Suprapubic skin (tissue), 4 donors: Measurements from ENCODE around the gene RAB11B. TPM values are rescaled to one million over a fixed set of nuclear protein-coding genes. Genes with fewer than 3 reads are reported as not detected.

Source experiments
- DNase-seq, 2 donors: peaks; one replicate each; pipeline ENCODE4 v3.0.0-alpha.2; 2019; ENCODE audit warnings: low spot score in 2 of 2
- H3K27ac ChIP-seq: fragments of 200-600 bp; sonication (generic); one replicate; pipeline ENCODE4 v1.5.1; 2019
- H3K27me3 ChIP-seq: fragments of 200-600 bp; sonication (generic); one replicate; pipeline ENCODE4 v1.5.1; 2019
- H3K36me3 ChIP-seq: fragments of 200-600 bp; sonication (generic); one replicate; pipeline ENCODE4 v1.5.1; 2019
- H3K4me1 ChIP-seq: fragments of 200-600 bp; sonication (generic); one replicate; pipeline ENCODE4 v1.5.1; 2019
- H3K4me3 ChIP-seq: fragments of 200-600 bp; sonication (generic); one replicate; pipeline ENCODE4 v1.5.1; 2019; ENCODE audit warnings: mild to moderate bottlenecking
- H3K9me3 ChIP-seq: fragments of 200-600 bp; sonication (generic); one replicate; pipeline ENCODE4 v1.5.1; 2019
- CTCF ChIP-seq, 2 donors: fragments of 200-600 bp in 1 of 2; fragments of 450-650 bp in 1 of 2; sonication (generic) in 1 of 2; IDR thresholded peaks; one replicate each; pipeline ENCODE4 v1.5.1; 2016 to 2019; ENCODE audit warnings: antibody characterized with exemption in 2 of 2, mild to moderate bottlenecking in 1 of 2, moderate library complexity in 1 of 2
- EP300 ChIP-seq: sonication (generic); formaldehyde crosslinking; IDR thresholded peaks from one replicate; pipeline ENCODE4 v1.6.1; 2017; ENCODE audit warnings: antibody characterized with exemption
- POLR2A ChIP-seq, 2 donors: fragments of 450-650 bp; IDR thresholded peaks; one replicate each; pipeline ENCODE4 v1.6.1; 2017; ENCODE audit warnings: antibody characterized with exemption in 2 of 2, mild to moderate bottlenecking in 2 of 2, moderate library complexity in 2 of 2
- POLR2AphosphoS5 ChIP-seq, 3 donors: sonication (generic); formaldehyde crosslinking; IDR thresholded peaks; one replicate each; pipeline ENCODE4 v1.6.1; 2017; ENCODE audit warnings: antibody characterized with exemption in 3 of 3
- WGBS: methylation state at CpG from one replicate; pipeline ENCODE4 v1.1.5; 2018; 5-methylcytosine and 5-hydroxymethylcytosine counted together
- total RNA-seq, 4 donors: library from RNA; depleted of rRNA; stranded (reverse); fragments of >200 nt; gene quantifications; one replicate each; pipeline ENCODE4 v1.1.0, GENCODE V29; 2016

The RAB11B gene
- total RNA-seq, 4 donors from 2014 or later: 44.8 to 104 (median 57.8) TPM

- peak overlapping the region; percentile 65 for H3K27ac ChIP-seq
- no peaks in the 10 kb centered on the region for H3K9me3 ChIP-seq
- DNase-seq: no peak
- H3K4me1 ChIP-seq: peaks cover 82% of the 10 kb centered on the region
- peaks cover under 1% of the 10 kb centered on the region for H3K36me3 ChIP-seq
- 66% methylated on average over 5 of the region's 8 CpGs for WGBS
- H3K27me3 ChIP-seq: no peaks in the 10 kb centered on the region
- no peak overlapping the region for H3K4me3 ChIP-seq
- no peak for TF ChIP-seq EP300
- TF ChIP-seq CTCF (IDR thresholded peaks at IDR 0.05): no peak
- TF ChIP-seq POLR2AphosphoS5 (IDR thresholded peaks at IDR 0.05): no peak
- no peak for TF ChIP-seq POLR2A (IDR thresholded peaks at IDR 0.05)
Measured at GRCh38 chr19:8393192-8393870, 3.2 kb downstream of the RAB11B start.

DNA sequence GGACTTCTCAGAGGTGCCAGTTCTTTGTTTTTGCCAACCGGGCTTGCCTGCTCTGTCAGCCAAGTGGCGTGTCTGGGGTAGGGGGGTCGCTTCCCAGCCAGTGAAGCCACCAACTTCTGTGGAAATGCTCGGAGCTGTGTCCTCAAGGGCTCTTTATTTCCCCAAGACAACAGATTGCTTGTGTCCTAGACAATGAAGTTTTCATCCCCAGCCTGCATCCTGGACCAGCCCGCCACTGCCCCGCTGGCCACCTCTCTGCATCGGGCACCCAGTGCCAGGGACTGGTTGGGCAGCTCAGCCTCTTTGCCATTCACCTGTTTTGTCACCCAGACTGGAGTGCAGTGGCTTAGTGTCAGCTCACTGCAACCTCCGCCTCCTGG lies 3.7 kb downstream of the RAB11B start:
- H3K4me1 ChIP-seq: peaks cover 79% of the 10 kb centered on the region
- TF ChIP-seq POLR2A (IDR thresholded peaks at IDR 0.05) (no peak), CTCF (IDR thresholded peaks at IDR 0.05) (no peak), POLR2AphosphoS5 (IDR thresholded peaks at IDR 0.05) (no peak), EP300 (no peak)
- 74% methylated on average over 7 of the region's 8 CpGs for WGBS
- H3K9me3 ChIP-seq: no peaks in the 10 kb centered on the region
- H3K27me3 ChIP-seq: no peaks in the 10 kb centered on the region
- no peak for DNase-seq
- H3K27ac ChIP-seq: peak overlapping the region; percentile 65
- H3K4me3 ChIP-seq: no peak overlapping the region
- H3K36me3 ChIP-seq: peaks cover 4% of the 10 kb centered on the region

GRCh38 chr19:8395621-8396082 lies 5.5 kb downstream of the RAB11B start:
- peaks cover 72% of the 10 kb centered on the region for H3K4me1 ChIP-seq
- DNase-seq: no peak
- peaks cover 19% of the 10 kb centered on the region for H3K36me3 ChIP-seq
- 85% methylated on average over 14 of the region's 14 CpGs for WGBS
- H3K27me3 ChIP-seq: no peaks in the 10 kb centered on the region
- H3K27ac ChIP-seq: no peak overlapping the region
- no peak overlapping the region for H3K4me3 ChIP-seq
- H3K9me3 ChIP-seq: no peaks in the 10 kb centered on the region
- no peak for TF ChIP-seq EP300
- no peak for TF ChIP-seq POLR2A (IDR thresholded peaks at IDR 0.05)
- no peak for TF ChIP-seq CTCF (IDR thresholded peaks at IDR 0.05)
- TF ChIP-seq POLR2AphosphoS5 (IDR thresholded peaks at IDR 0.05): no peak

- no peak overlapping the region for H3K27ac ChIP-seq
- H3K27me3 ChIP-seq: no peaks in the 10 kb centered on the region
- no peak for TF ChIP-seq POLR2AphosphoS5 (IDR thresholded peaks at IDR 0.05)
- DNase-seq: peak in 1 of 2 donors; percentile 70
- WGBS: 48% methylated on average over 7 of the region's 7 CpGs
- peaks cover 22% of the 10 kb centered on the region for H3K36me3 ChIP-seq
- no peaks in the 10 kb centered on the region for H3K9me3 ChIP-seq
- H3K4me3 ChIP-seq: no peak overlapping the region
- H3K4me1 ChIP-seq: peaks cover 67% of the 10 kb centered on the region
Measured at GRCh38 chr19:8396185-8396562, 6.0 kb downstream of the RAB11B start.

GRCh38 chr19:8396563-8397203 lies 6.5 kb downstream of the RAB11B start:
- TF ChIP-seq EP300 (no peak), CTCF (IDR thresholded peaks at IDR 0.05) (peak; percentile 59 to 80)
- peaks cover 24% of the 10 kb centered on the region for H3K36me3 ChIP-seq
- peak in 1 of 2 donors; percentile 89 for DNase-seq
- peaks cover 62% of the 10 kb centered on the region for H3K4me1 ChIP-seq
- H3K4me3 ChIP-seq: no peak overlapping the region
- WGBS: 45% methylated on average over 19 of the region's 22 CpGs
- H3K9me3 ChIP-seq: no peaks in the 10 kb centered on the region
- H3K27ac ChIP-seq: no peak overlapping the region
- H3K27me3 ChIP-seq: no peaks in the 10 kb centered on the region
